ENCODE measurements around the gene FRMD4A.

Gene FRMD4A

GRCh38 chr10:13621931-13622330 lies 708.8 kb downstream of the FRMD4A start:
- DNase-seq, result no peak

- no peak for DNase-seq
Observed at GRCh38 chr10:13617116-13617515, 713.6 kb downstream of the FRMD4A start.

- DNase-seq, result no peak
Observed at GRCh38 chr10:13615650-13616300, 714.9 kb downstream of the FRMD4A start.

- DNase-seq, result no peak
Observed at GRCh38 chr10:13614530-13615332, 716.0 kb downstream of the FRMD4A start.

GRCh38 chr10:13613519-13613918 lies 717.2 kb downstream of the FRMD4A start:
- no peak for DNase-seq

GRCh38 chr10:13612654-13613373 lies 717.9 kb downstream of the FRMD4A start:
- no peak for DNase-seq

GRCh38 chr10:13608246-13608853 lies 722.4 kb downstream of the FRMD4A start:
- DNase-seq, result no peak

GRCh38 chr10:13604357-13605040 lies 726.2 kb downstream of the FRMD4A start:
- DNase-seq, result no peak

- no peak for DNase-seq
Observed at GRCh38 chr10:13597909-13598308, 732.8 kb downstream of the FRMD4A start.

GRCh38 chr10:13594641-13595040 lies 736.1 kb downstream of the FRMD4A start:
- DNase-seq, result no peak
